Liver (tissue), 9 donors: ENCODE measurements around the gene TRIM8. TPM values are rescaled to one million over a fixed set of nuclear protein-coding genes. Genes with fewer than 3 reads are reported as not detected.

Source experiments
- DNase-seq: peaks from one replicate; pipeline ENCODE4 v3.0.0-alpha.2; 2017; ENCODE audit warnings: low spot score
- H3K27ac ChIP-seq, 2 donors: one replicate each; pipeline ENCODE4 v1.7.0; 2013; ENCODE audit warnings: inconsistent platforms in 2 of 2, low read length in 2 of 2, control low read depth in 1 of 2, low read depth in 1 of 2, mild to moderate bottlenecking in 1 of 2
- H3K27me3 ChIP-seq, 4 donors: one replicate each; pipeline versions ENCODE4 v1.6.1 to v1.7.0; 2013; ENCODE audit warnings: low read length in 3 of 4, inconsistent platforms in 1 of 4, mild to moderate bottlenecking in 1 of 4, moderate library complexity in 1 of 4; ENCODE audit not compliant: control insufficient read depth in 4 of 4, insufficient read depth in 4 of 4
- H3K36me3 ChIP-seq, 4 donors: one replicate each; pipeline versions ENCODE4 v1.6.1 to v1.7.0; 2013; ENCODE audit warnings: low read length in 3 of 4, mild to moderate bottlenecking in 3 of 4, low read depth in 1 of 4, moderate library complexity in 1 of 4; ENCODE audit not compliant: control insufficient read depth in 4 of 4, insufficient read depth in 3 of 4
- H3K4me1 ChIP-seq, 4 donors: one replicate each; pipeline versions ENCODE4 v1.6.1 to v1.7.0; 2013; ENCODE audit warnings: low read length in 3 of 4, mild to moderate bottlenecking in 3 of 4, moderate library complexity in 1 of 4; ENCODE audit not compliant: control insufficient read depth in 4 of 4, insufficient read depth in 4 of 4
- H3K4me3 ChIP-seq, 3 donors: one replicate each; pipeline versions ENCODE4 v1.6.1 to v1.7.0; 2013; ENCODE audit warnings: low read length in 3 of 3, control low read depth in 1 of 3, low read depth in 1 of 3, mild to moderate bottlenecking in 1 of 3
- H3K9ac ChIP-seq, 2 donors: one replicate each; pipeline ENCODE4 v1.7.0; 2013; ENCODE audit warnings: low read length in 2 of 2, mild to moderate bottlenecking in 2 of 2, moderate library complexity in 2 of 2, control low read depth in 1 of 2, low read depth in 1 of 2
- H3K9me3 ChIP-seq, 4 donors: one replicate each; pipeline versions ENCODE4 v1.6.1 to v1.7.0; 2013; ENCODE audit warnings: low read length in 3 of 4; ENCODE audit not compliant: control insufficient read depth in 4 of 4
- ATF3 ChIP-seq: IDR thresholded peaks from 2 replicates; pipeline ENCODE4 v1.6.1; 2016; ENCODE audit warnings: antibody characterized with exemption
- EGR1 ChIP-seq, 2 donors: IDR thresholded peaks; 2 replicates each; pipeline ENCODE4 v1.6.1; 2016 to 2018; ENCODE audit warnings: antibody characterized with exemption in 2 of 2, low read depth in 2 of 2
- FOXA1 ChIP-seq: IDR thresholded peaks from 2 replicates; pipeline ENCODE4 v1.6.1; 2016; ENCODE audit warnings: antibody characterized with exemption
- FOXA2 ChIP-seq: IDR thresholded peaks from 2 replicates; pipeline ENCODE4 v1.6.1; 2016; ENCODE audit warnings: antibody characterized with exemption
- GABPA ChIP-seq, 2 donors: IDR thresholded peaks in 1 of 2; conservative IDR thresholded peaks in 1 of 2; 2 replicates each; pipeline ENCODE4 v1.6.1; 2016; ENCODE audit warnings: antibody characterized with exemption in 2 of 2, mild to moderate bottlenecking in 1 of 2, moderate library complexity in 1 of 2
- HNF4A ChIP-seq, 2 donors: conservative IDR thresholded peaks; 2 replicates each; pipeline ENCODE4 v1.6.1; 2016; ENCODE audit warnings: antibody characterized with exemption in 2 of 2, mild to moderate bottlenecking in 2 of 2
- HNF4G ChIP-seq: IDR thresholded peaks from 2 replicates; pipeline ENCODE4 v1.6.1; 2016; ENCODE audit warnings: antibody characterized with exemption
- JUND ChIP-seq, 2 donors: IDR thresholded peaks; 2 replicates each; pipeline ENCODE4 v1.6.1; 2016; ENCODE audit warnings: antibody characterized with exemption in 2 of 2
- MAX ChIP-seq: IDR thresholded peaks from 2 replicates; pipeline ENCODE4 v1.6.1; 2016; ENCODE audit warnings: antibody characterized with exemption
- NR2F2 ChIP-seq: IDR thresholded peaks from 2 replicates; pipeline ENCODE4 v1.6.1; 2016; ENCODE audit warnings: antibody characterized with exemption
- RAD21 ChIP-seq, 2 donors: IDR thresholded peaks; 2 replicates each; pipeline ENCODE4 v1.6.1; 2016; ENCODE audit warnings: antibody characterized with exemption in 2 of 2, mild to moderate bottlenecking in 2 of 2
- REST ChIP-seq: IDR thresholded peaks from 2 replicates; pipeline ENCODE4 v1.6.1; 2016; ENCODE audit warnings: antibody characterized with exemption, mild to moderate bottlenecking
- TAF1 ChIP-seq: conservative IDR thresholded peaks from 2 replicates; pipeline ENCODE4 v1.6.1; 2016; ENCODE audit warnings: antibody characterized with exemption, mild to moderate bottlenecking
- YY1 ChIP-seq: IDR thresholded peaks from 2 replicates; pipeline ENCODE4 v1.6.1; 2016; ENCODE audit warnings: antibody characterized with exemption, mild to moderate bottlenecking
- WGBS: extraction: QIAGEN DNeasy Blood & Tissue Kit; methylation state at CpG from one replicate; pipeline ENCODE4 v1.1.7; 2013; 5-methylcytosine and 5-hydroxymethylcytosine counted together
- polyA plus RNA-seq, 2 donors: library from polyadenylated mRNA; stranded (reverse) in 1 of 2; unstranded in 1 of 2; fragments of 200-250 nt in 1 of 2; fragments of >200 nt in 1 of 2; fragmentation: Nextera tagmentation in 1 of 2; extraction: Ambion mirVana in 1 of 2; gene quantifications; one replicate each; pipeline versions ENCODE4 v1.2.1 to v1.2.3, GENCODE V29; 2013 to 2015
- total RNA-seq, 2 donors: library from RNA; depleted of rRNA; stranded (reverse); fragments of >200 nt; gene quantifications; one replicate each; pipeline ENCODE4 v1.2.3, GENCODE V29; 2014
- TF ChIP-seq, protein P1 (sequence below): IDR thresholded peaks from 2 replicates; pipeline ENCODE4 v1.6.1; 2016; ENCODE audit warnings: antibody characterized with exemption
- donor health status: healthy.
- donor health status: healthy.
- donor health status: healthy.
- donor health status: healthy.
- donor health status: healthy.

The TRIM8 gene
- total and polyA plus RNA-seq, 4 donors = 15.8 to 45.3 (median 30.6) TPM

DNA sequence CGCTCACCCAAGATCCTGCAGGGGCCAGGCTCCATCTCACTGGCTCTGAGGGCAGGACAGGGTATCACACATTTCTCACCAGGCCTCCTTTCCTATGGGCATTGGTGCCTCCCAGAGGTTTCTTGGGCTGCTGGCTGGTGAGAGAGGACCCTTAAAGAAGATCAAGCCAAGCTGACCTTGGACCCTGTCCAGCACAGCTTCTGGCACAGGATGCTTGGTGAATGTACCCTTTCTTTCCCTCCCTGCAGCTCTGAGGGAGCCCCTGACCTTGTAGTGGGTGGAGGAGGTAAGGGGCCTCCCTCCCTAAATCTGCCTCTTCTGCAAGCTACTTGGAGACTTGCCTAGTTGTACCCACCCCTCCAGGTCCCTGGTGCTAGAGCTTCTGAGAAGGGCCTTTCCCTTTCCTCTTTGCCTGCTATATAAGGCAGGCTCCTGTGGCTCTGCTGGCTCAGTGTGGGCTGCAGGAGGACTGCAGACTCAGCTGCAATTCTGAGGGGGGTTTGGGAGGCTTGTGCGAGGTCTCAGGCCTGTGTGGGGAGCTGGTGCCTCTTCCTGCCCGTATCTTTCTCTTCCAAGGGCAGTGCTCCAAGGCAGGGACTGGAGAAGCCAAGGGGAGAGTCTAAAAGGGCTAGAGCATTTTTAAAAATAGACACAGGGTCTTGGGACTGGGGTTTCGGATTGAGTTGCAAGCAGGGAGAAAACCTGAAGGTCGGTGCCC, 11.7 kb upstream of the TRIM8 start:
- TF ChIP-seq MAX (no peak), RAD21 (IDR thresholded peaks at IDR 0.05) (peak in 1 of 2 donors; percentile 5)
- Histone ChIP-seq H3K4me1 (peaks cover 8 to 24% (median 13%) of the 10 kb centered on the region in 4 donors), H3K27me3 (no peaks in the 10 kb centered on the region), H3K9me3 (no peaks in the 10 kb centered on the region), H3K36me3 (peaks cover 0 to 9% (median 0%) of the 10 kb centered on the region in 4 donors), H3K27ac (peak overlapping the region; percentile 47 to 51), H3K9ac (no peak overlapping the region), H3K4me3 (no peak overlapping the region)
- 65% methylated on average over 5 of the region's 5 CpGs for WGBS
- no peak for DNase-seq

DNA sequence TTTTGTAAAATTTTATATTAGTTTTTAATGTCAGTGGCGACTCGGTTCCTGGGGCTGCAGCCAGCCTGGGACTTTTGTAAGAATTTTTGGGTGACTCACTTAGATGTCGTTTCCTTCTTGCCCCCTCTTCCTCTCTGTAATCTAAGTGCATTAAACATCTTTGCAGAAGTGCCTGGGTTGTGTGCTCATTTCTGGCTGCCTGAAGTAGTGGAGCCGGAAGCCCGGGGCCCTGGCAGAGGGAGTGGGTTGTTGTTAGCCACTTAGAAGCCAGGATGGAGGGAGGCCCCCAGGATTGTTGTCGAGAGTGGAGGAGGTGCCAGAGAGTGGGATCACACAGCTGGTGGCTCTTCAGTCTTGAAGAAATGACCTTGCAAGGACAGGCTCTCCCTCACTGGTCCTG, 11.0 kb upstream of the TRIM8 start:
- Histone ChIP-seq H3K27ac (peak overlapping the region; percentile 63 to 78), H3K4me3 (no peak overlapping the region), H3K4me1 (peaks cover under 1 to 16% (median 6%) of the 10 kb centered on the region in 4 donors), H3K27me3 (no peaks in the 10 kb centered on the region), H3K36me3 (peaks cover 0 to 9% (median 0%) of the 10 kb centered on the region in 4 donors), H3K9ac (no peak overlapping the region), H3K9me3 (no peaks in the 10 kb centered on the region)
- WGBS = 65% methylated on average over 6 of the region's 6 CpGs
- no peak for DNase-seq
- TF ChIP-seq, protein P1, sequence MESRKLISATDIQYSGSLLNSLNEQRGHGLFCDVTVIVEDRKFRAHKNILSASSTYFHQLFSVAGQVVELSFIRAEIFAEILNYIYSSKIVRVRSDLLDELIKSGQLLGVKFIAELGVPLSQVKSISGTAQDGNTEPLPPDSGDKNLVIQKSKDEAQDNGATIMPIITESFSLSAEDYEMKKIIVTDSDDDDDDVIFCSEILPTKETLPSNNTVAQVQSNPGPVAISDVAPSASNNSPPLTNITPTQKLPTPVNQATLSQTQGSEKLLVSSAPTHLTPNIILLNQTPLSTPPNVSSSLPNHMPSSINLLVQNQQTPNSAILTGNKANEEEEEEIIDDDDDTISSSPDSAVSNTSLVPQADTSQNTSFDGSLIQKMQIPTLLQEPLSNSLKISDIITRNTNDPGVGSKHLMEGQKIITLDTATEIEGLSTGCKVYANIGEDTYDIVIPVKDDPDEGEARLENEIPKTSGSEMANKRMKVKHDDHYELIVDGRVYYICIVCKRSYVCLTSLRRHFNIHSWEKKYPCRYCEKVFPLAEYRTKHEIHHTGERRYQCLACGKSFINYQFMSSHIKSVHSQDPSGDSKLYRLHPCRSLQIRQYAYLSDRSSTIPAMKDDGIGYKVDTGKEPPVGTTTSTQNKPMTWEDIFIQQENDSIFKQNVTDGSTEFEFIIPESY = no peak
- TF ChIP-seq JUND (IDR thresholded peaks at IDR 0.05) (peak in 1 of 2 donors; percentile 63), NR2F2 (peak; percentile 87), TAF1 (no peak), EGR1 (IDR thresholded peaks at IDR 0.05; ENCODE audit: low read depth in 2 of 2) (no peak), FOXA1 (no peak), MAX (peak; percentile 28), GABPA (IDR thresholded peaks at IDR 0.05 in 1 of 2, conservative IDR thresholded peaks at IDR 0.05 in 1 of 2) (no peak)

DNA sequence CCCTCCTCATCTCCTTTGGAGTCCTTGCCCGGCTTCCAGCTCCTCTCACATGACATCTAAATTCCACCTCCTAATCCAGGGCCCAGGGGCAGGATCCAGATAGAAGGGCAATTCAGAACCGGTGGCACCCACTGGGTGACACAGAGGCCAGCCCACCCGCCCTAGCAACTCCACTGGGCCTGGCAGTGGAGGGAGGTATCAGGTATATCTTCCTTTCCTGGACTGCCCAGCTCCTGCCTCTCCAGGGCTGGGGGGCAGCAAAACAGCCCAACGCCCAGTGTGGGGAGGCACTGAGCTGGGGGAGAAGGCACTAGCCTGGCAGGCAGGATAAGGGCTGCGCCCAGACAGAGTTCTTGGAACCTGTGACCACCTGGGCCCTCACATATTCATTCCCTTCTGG, 10.4 kb upstream of the TRIM8 start:
- no peaks in the 10 kb centered on the region for H3K9me3 ChIP-seq
- peaks cover 0 to 9% (median 0%) of the 10 kb centered on the region in 4 donors for H3K36me3 ChIP-seq
- WGBS = 92% methylated on average over 5 of the region's 5 CpGs
- H3K4me1 ChIP-seq = peaks cover 0 to 12% (median 6%) of the 10 kb centered on the region in 4 donors
- H3K4me3 ChIP-seq = no peak overlapping the region
- peak overlapping the region; percentile 63 to 78 for H3K27ac ChIP-seq
- no peaks in the 10 kb centered on the region for H3K27me3 ChIP-seq
- no peak for DNase-seq
- H3K9ac ChIP-seq = no peak overlapping the region
- no peak for TF ChIP-seq TAF1
- TF ChIP-seq HNF4G = no peak
- TF ChIP-seq JUND (IDR thresholded peaks at IDR 0.05) = no peak
- no peak for TF ChIP-seq RAD21 (IDR thresholded peaks at IDR 0.05)
- no peak for TF ChIP-seq GABPA (IDR thresholded peaks at IDR 0.05 in 1 of 2, conservative IDR thresholded peaks at IDR 0.05 in 1 of 2)
- TF ChIP-seq FOXA2 = no peak
- TF ChIP-seq MAX = no peak
- no peak for TF ChIP-seq ATF3
- no peak for TF ChIP-seq NR2F2
- TF ChIP-seq, protein P1 = no peak
- TF ChIP-seq REST = no peak
- TF ChIP-seq YY1 = no peak
- TF ChIP-seq EGR1 (IDR thresholded peaks at IDR 0.05; ENCODE audit: low read depth in 2 of 2) = no peak
- TF ChIP-seq HNF4A (conservative IDR thresholded peaks at IDR 0.05) = no peak
